ENCODE measurements around the gene CPT2. TPM values are rescaled to one million over a fixed set of nuclear protein-coding genes. Genes with fewer than 3 reads are reported as not detected.
"Not testable (repeated sequence)": the region's sequence is repeated elsewhere in the genome, so short reads cannot be mapped to it uniquely, and the experiment has no call there.

Gene CPT2
- total and polyA plus RNA-seq, 10 donors, result 7.1 to 30.9 (median 16.8) TPM

DNA sequence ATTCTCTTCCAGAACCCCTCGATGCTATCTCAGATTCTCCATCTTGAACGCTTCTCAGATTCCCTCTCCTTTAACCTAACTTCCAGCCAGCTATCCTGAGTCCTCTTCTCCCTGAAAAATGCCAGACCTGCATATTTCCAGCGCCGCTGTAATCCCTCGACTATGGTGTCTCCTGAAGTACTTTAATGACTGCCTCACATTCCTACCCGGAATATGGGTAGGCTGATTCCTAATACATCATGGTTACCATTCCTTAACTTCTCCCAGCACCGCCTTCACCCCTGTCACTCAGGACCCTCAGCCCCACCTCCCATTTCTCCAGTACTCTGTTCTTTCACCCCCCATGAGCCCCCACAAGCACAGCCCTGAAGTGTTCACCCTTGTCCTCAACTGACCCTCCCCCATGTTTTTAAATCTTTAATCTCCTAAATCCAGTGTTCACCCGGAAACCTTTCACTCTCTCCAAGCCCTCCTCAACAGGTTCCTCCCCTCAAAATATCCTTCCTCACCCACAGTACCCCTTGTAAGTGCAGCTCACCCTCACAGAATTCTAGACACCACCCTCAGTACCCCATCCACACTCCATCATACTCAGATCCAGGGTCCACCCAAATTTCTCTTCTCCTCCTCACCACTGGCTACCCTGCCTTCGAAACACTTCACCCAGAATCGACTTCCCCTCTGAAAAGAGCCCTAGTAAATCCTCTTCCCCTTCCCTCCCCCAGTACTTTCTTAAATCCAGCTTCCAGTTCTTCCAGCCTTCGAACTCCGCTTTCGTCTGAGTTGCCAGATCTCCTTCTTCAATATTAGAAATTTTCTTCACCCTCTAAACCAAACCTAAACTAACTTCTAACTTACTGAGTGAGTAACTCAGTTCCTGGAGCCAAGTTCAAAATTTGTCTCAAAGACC is 922 bp downstream of the CPT2 start:
- 27 to 34% (median 30%) methylated on average over 13 of the region's 13 CpGs for WGBS, 5 donors
- TF ChIP-seq POLR2A (IDR thresholded peaks at IDR 0.05) (no peak), POLR2AphosphoS5 (IDR thresholded peaks at IDR 0.05) (no peak)
- TF ChIP-seq, protein P1, sequence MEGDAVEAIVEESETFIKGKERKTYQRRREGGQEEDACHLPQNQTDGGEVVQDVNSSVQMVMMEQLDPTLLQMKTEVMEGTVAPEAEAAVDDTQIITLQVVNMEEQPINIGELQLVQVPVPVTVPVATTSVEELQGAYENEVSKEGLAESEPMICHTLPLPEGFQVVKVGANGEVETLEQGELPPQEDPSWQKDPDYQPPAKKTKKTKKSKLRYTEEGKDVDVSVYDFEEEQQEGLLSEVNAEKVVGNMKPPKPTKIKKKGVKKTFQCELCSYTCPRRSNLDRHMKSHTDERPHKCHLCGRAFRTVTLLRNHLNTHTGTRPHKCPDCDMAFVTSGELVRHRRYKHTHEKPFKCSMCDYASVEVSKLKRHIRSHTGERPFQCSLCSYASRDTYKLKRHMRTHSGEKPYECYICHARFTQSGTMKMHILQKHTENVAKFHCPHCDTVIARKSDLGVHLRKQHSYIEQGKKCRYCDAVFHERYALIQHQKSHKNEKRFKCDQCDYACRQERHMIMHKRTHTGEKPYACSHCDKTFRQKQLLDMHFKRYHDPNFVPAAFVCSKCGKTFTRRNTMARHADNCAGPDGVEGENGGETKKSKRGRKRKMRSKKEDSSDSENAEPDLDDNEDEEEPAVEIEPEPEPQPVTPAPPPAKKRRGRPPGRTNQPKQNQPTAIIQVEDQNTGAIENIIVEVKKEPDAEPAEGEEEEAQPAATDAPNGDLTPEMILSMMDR (IDR thresholded peaks at IDR 0.05 in 8 of 11, conservative IDR thresholded peaks at IDR 0.05 in 3 of 11), result no peak
- DNase-seq, result no peak
- peaks cover 4 to 21% (median 16%) of the 10 kb centered on the region in 6 donors for H3K36me3 ChIP-seq
- peaks cover 16 to 53% (median 31%) of the 10 kb centered on the region in 6 donors for H3K4me1 ChIP-seq
- H3K27ac ChIP-seq, result peak overlapping the region; percentile 97 to 100 (median 99)
- no peaks in the 10 kb centered on the region for H3K27me3 ChIP-seq (replicated peaks in 1 of 7)
- H3K9me3 ChIP-seq, result no peaks in the 10 kb centered on the region
- peak overlapping the region; percentile 72 to 93 (median 77) for H3K4me3 ChIP-seq
- intact Hi-C loops (cut with DNase I; ENCODE audit: low total_unique reads), result no loop called here

DNA sequence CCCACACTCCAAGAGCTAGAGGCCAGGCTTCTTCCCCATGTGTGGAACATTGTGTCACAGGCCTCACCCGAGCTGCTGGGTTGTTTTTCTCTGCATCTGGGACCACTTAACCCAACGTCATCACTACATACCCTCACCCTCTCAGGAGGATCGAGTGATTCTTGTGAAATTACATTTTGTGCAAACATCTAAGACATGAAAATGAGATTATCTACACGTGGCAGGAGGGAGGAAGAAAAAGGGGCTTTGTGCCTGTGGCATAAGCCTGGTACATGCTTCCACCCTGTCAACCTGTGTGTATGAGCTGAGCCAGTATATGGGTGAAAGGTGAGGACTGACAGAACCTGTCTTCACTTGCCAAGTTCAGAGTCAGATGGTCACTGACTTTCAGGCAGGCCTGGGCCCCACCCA is 1.6 kb downstream of the CPT2 start:
- 48 to 78% (median 61%) methylated on average over 4 of the region's 4 CpGs for WGBS, 5 donors
- no peak for DNase-seq
- H3K27me3 ChIP-seq (replicated peaks in 1 of 7), result no peaks in the 10 kb centered on the region
- intact Hi-C loops (cut with DNase I; ENCODE audit: low total_unique reads), result no loop called here
- peaks cover 16 to 53% (median 31%) of the 10 kb centered on the region in 6 donors for H3K4me1 ChIP-seq
- peak overlapping the region in 5 of 8 donors; percentile 98 to 100 (median 99) for H3K27ac ChIP-seq
- TF ChIP-seq, protein P1 (IDR thresholded peaks at IDR 0.05 in 8 of 11, conservative IDR thresholded peaks at IDR 0.05 in 3 of 11), result no peak
- no peak for TF ChIP-seq POLR2A (IDR thresholded peaks at IDR 0.05)
- TF ChIP-seq POLR2AphosphoS5 (IDR thresholded peaks at IDR 0.05), result no peak
- H3K9me3 ChIP-seq, result no peaks in the 10 kb centered on the region
- H3K36me3 ChIP-seq, result peaks cover 4 to 28% (median 23%) of the 10 kb centered on the region in 6 donors
- H3K4me3 ChIP-seq, result peak overlapping the region in 2 of 8 donors; percentile 82 to 93

DNA sequence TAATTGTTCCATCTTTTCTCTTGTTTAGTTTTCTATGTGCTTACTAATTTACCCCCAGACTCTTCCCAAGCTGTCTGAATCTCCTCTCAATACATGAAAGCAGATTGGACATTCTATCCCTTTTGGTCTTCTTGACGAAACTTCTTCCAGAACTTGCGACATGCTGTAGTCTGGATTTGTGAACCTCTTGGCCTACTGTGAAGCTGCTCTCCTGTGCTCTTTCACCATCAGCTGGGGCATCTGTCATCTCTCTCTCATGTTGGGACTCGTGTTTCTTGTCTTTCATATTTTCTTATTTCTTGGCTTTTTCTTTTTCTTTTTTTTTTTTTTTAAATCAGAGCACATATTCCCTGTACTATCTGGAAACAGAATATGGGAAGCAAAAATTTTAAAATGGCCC is 6.8 kb downstream of the CPT2 start:
- WGBS, 5 donors, result 89 to 98% (median 94%) methylated on average over 3 of the region's 3 CpGs
- Histone ChIP-seq H3K27ac (no peak overlapping the region), H3K4me1 (peaks cover 3 to 19% (median 4%) of the 10 kb centered on the region in 6 donors), H3K27me3 (replicated peaks in 1 of 7) (no peaks in the 10 kb centered on the region), H3K36me3 (peaks cover 9 to 80% (median 75%) of the 10 kb centered on the region in 6 donors), H3K9me3 (peaks cover 6 to 34% (median 25%) of the 10 kb centered on the region in 8 donors), H3K4me3 (no peak overlapping the region)
- no peak for DNase-seq
- TF ChIP-seq POLR2A (IDR thresholded peaks at IDR 0.05), result no peak
- TF ChIP-seq, protein P1 (IDR thresholded peaks at IDR 0.05 in 8 of 11, conservative IDR thresholded peaks at IDR 0.05 in 3 of 11), result no peak
- TF ChIP-seq POLR2AphosphoS5 (IDR thresholded peaks at IDR 0.05), result no peak
- intact Hi-C loops (cut with DNase I; ENCODE audit: low total_unique reads), result no loop called here

DNA sequence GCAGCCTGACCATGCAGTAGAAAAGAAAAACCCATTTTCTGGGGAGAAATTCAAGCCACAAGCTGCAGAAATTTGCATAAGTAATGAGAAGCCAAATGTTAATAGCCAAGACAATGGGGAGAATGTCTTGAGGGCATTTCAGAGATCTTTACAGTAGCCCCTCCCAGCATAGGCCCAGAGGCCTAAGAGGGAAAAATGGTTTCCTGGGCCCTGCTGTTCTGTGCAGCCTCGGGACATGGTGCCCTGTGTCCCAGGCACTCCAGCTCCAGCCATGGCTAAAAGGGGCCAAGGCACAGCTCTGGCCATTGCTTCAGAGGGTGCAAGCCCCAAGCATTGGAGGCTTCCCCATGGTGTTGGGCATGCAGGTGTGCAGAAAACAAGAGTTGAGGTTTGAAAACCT is 8.9 kb downstream of the CPT2 start:
- H3K4me3 ChIP-seq; DNase-seq; H3K27me3 ChIP-seq (replicated peaks in 1 of 7); H3K4me1 ChIP-seq; H3K27ac ChIP-seq; intact Hi-C loops (cut with DNase I; ENCODE audit: low total_unique reads): not testable (repeated sequence)
- peaks cover 6 to 34% (median 25%) of the 10 kb centered on the region in 8 donors for H3K9me3 ChIP-seq
- 88 to 100% (median 96%) methylated on average over 1 of the region's 1 CpG for WGBS, 5 donors
- peaks cover 15 to 100% (median 95%) of the 10 kb centered on the region in 6 donors for H3K36me3 ChIP-seq

DNA sequence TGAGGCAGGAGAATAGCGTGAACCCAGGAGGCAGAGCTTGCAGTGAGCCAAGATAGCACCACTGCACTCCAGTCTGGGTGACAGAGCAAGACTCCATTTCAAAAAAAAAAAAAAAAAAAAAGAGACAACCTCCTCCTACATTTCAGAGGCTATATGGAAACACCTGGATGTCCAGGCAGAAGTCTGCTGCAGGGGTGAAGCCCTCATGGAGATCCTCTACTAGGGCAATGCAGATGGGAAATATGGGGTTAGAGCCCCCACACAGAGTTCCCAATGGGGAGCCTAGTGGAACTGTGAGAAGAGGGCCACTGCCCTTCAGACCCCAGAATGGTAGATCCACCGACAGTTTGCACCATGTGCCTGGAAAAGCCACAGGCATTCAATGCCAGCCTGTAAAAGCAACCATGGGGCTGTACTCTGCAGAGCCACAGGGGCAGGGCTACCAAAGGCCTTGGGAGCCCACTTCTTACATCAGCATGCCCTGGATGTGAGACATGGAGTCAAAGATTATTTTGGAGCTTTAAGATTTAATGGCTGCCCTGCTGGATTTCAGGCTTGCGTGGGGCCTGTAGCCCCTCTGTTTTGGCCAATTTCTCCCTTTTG is 9.6 kb downstream of the CPT2 start:
- intact Hi-C loops (cut with DNase I; ENCODE audit: low total_unique reads), result not testable (repeated sequence)
- WGBS, 5 donors, result 95 to 100% (median 97%) methylated on average over 3 of the region's 3 CpGs
- H3K36me3 ChIP-seq, result peaks cover 15 to 100% (median 95%) of the 10 kb centered on the region in 6 donors

More for the DNA sequence above, 9.6 kb downstream of the CPT2 start:
- not testable (repeated sequence) for H3K27me3 ChIP-seq (replicated peaks in 1 of 7); H3K4me1 ChIP-seq; DNase-seq; H3K4me3 ChIP-seq; H3K27ac ChIP-seq
- H3K9me3 ChIP-seq, result peaks cover 6 to 34% (median 25%) of the 10 kb centered on the region in 8 donors

Measured in spleen (tissue), 11 donors.